Subcutaneous abdominal adipose tissue (tissue), 5 donors: ENCODE results near the gene TOLLIP.

Source experiments
- H3K27ac ChIP-seq: one replicate; pipeline ENCODE4 v1.7.0; 2013; ENCODE audit warnings: low read depth, mild to moderate bottlenecking, inconsistent platforms, low read length, moderate library complexity
- H3K27me3 ChIP-seq, 5 donors: one replicate each; pipeline ENCODE4 v1.7.0; 2013; ENCODE audit warnings: low read length in 5 of 5, inconsistent platforms in 1 of 5; ENCODE audit not compliant: control insufficient read depth in 5 of 5, insufficient read depth in 4 of 5
- H3K36me3 ChIP-seq, 5 donors: one replicate each; pipeline ENCODE4 v1.7.0; 2013; ENCODE audit warnings: low read length in 5 of 5; ENCODE audit not compliant: control insufficient read depth in 5 of 5, insufficient read depth in 5 of 5
- H3K4me1 ChIP-seq, 5 donors: one replicate each; pipeline ENCODE4 v1.7.0; 2013; ENCODE audit warnings: low read length in 5 of 5, mild to moderate bottlenecking in 3 of 5, moderate library complexity in 1 of 5; ENCODE audit not compliant: control insufficient read depth in 5 of 5, insufficient read depth in 5 of 5
- H3K4me3 ChIP-seq, 5 donors: one replicate each; pipeline ENCODE4 v1.7.0; 2013; ENCODE audit warnings: low read length in 5 of 5, low read depth in 1 of 5
- H3K9ac ChIP-seq, 5 donors: one replicate each; pipeline ENCODE4 v1.7.0; 2013; ENCODE audit warnings: low read length in 5 of 5, mild to moderate bottlenecking in 4 of 5, moderate library complexity in 3 of 5
- H3K9me3 ChIP-seq, 5 donors: one replicate each; pipeline ENCODE4 v1.7.0; 2013; ENCODE audit warnings: low read length in 5 of 5; ENCODE audit not compliant: control insufficient read depth in 5 of 5
- donor health status: healthy.
- donor health status: healthy.
- donor health status: healthy.
- donor health status: healthy.
- donor health status: healthy.

TOLLIP gene

DNA sequence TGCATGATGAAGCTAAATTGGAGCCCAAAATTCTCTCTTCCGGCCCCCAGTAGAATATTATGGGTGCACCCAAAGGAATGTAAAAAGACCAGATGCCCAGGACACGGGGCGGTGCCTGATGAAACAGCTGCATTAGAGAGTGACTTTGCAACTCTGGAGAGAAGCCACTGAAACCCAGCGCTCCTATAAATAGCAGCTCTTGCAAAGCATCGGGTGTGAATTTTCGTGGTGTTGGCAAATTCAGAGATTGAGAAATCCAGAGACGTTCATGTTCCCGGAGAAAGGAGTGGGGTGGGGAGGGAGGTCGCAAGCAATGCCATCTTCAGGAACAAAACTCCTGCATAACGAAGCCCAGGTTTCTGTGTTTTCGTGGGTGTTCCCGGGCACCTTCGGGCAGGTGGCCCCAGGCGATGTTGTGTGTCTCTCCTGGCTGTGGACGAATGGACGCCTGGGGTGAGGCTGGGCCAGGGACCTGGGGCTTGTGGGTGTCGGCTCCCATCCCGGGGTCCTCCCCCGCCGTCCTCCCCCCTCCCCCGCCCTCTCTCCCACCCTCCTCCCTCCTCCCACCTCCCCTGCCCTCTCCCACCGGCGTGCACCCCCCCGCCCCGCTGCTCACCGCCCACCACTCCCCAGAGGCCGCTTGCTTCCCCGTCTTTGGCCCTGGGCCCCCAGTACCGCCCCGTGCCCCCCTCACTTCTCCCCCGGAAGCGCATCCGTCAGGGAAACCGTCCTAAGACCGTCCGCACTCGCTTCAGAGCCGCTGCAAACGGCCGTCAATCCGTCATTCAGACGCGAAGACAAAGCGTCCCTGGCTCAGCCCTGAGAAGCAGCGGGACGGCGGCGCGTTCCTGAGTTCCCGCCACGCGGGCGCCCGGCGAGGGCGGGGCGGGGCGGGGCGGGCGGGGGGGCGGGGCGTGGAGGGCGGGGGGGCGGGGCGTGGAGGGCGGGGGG, 26.7 kb upstream of the TOLLIP start:
- Histone ChIP-seq H3K9me3 (no peaks in the 10 kb centered on the region), H3K9ac (peak overlapping the region in 3 of 5 donors; percentile 30 to 60 (median 53)), H3K4me3 (peak overlapping the region; percentile 56 to 65 (median 59)), H3K27ac (no peak overlapping the region), H3K36me3 (no peaks in the 10 kb centered on the region), H3K4me1 (peaks cover 7 to 15% (median 12%) of the 10 kb centered on the region in 5 donors), H3K27me3 (no peaks in the 10 kb centered on the region)

DNA sequence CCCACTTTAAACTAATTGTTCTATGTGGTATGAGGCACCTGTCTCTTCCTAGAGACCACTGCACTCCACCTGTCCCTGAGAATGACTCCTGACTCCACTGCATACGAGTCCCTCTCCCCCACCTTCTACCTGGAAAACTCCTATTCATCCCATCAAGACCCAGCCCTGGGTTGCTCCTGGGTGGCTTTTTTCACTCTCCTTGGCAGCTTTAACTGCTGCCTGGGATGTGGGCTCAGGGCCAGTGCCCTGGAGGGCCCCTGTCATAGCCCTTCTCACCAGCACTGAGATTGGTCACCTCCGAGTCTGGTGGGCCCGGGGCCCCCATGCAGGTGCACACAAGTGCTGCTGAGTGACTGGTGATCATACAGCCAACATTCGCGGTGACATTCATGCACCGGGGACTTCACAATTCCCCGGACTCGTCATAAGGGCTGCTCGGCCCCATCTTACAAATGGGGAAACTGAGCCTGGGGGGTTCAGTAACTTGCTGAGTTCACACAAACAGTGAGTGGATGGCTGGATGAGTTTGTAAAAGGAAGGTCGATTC, 25.9 kb upstream of the TOLLIP start:
- Histone ChIP-seq H3K27me3 (no peaks in the 10 kb centered on the region), H3K27ac (no peak overlapping the region), H3K4me3 (peak overlapping the region; percentile 56 to 65 (median 59)), H3K9ac (peak overlapping the region in 2 of 5 donors; percentile 30 to 60), H3K36me3 (no peaks in the 10 kb centered on the region), H3K9me3 (no peaks in the 10 kb centered on the region), H3K4me1 (peaks cover 7 to 15% (median 12%) of the 10 kb centered on the region in 5 donors)

DNA sequence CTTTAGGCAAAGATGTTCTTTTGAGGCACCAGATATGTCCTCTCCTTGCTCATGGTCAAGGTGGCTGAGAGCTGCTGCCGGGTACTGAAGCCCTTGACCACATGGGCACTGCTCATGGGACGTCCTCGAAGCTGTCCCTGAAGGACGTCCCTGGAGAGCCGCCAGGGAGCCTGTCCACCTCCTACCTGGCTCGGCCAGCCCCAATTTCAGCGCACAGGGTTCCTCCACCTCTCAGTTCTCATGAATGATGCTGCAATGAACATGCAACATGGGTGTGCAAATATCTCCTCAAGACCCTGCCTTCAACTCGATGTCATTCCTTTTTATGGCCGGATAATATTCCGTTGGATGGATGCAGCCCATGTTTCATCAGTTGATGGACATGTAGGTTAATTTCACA, 24.4 kb upstream of the TOLLIP start:
- Histone ChIP-seq H3K9me3 (no peaks in the 10 kb centered on the region), H3K27me3 (no peaks in the 10 kb centered on the region), H3K9ac (no peak overlapping the region), H3K4me1 (peaks cover 7 to 15% (median 12%) of the 10 kb centered on the region in 5 donors), H3K4me3 (no peak overlapping the region), H3K27ac (no peak overlapping the region), H3K36me3 (no peaks in the 10 kb centered on the region)

DNA sequence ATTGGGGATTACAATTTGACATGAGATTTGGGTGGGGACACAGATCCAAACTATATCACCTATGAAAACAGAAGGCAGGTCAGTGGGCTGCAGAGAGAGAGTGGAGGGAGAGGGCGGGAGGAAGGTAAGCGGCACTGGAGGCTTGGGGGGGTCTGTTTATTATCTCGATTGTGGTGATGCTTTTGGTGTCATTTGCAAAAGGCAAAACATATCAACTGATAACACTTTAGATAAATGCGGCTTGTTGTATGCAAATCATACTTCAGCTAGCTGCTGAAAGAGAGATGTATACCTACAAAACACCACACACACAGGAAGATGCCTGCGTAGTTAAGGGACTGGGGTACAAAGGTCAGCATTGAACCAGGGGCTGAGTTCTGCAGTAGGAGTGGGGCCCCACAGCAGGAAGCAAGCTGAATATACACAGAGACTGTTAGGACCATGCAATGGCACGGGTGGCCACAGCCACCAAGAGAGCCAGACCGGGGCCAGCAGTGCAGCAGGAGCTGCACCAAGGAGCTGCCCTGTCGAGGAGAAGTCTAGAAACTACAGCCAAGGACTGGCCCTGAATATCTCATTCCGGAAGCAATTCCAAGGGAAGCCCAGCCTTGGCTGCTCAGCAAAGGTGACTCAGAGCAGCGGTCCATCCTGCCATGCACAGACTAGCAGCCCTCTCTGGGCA, 23.8 kb upstream of the TOLLIP start:
- H3K36me3 ChIP-seq = no peaks in the 10 kb centered on the region
- no peak overlapping the region for H3K4me3 ChIP-seq
- no peaks in the 10 kb centered on the region for H3K9me3 ChIP-seq
- no peak overlapping the region for H3K9ac ChIP-seq
- no peaks in the 10 kb centered on the region for H3K27me3 ChIP-seq
- H3K27ac ChIP-seq = no peak overlapping the region
- peaks cover 7 to 15% (median 12%) of the 10 kb centered on the region in 5 donors for H3K4me1 ChIP-seq

DNA sequence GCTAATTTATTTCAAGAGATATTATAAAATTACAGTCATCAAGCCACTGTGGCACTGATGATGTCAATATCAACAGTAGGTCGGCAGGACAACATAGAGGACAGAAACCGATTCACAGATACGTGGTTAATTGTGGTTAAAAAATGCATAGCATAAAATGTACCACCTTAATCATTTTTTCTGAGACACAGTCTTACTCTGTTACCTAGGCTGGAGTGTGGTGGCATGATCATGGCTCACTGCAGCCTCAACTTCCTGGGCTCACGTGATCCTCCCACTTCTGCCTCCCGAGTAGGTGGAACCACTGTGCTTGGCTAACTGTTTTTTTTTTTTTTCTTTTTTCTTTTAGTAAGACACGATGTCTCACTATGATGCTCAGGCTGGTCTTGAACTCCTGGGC, 21.0 kb upstream of the TOLLIP start:
- Histone ChIP-seq H3K4me1 (peaks cover 1 to 18% (median 6%) of the 10 kb centered on the region in 5 donors), H3K27me3 (no peaks in the 10 kb centered on the region), H3K4me3 (no peak overlapping the region), H3K9me3 (no peaks in the 10 kb centered on the region), H3K27ac (no peak overlapping the region), H3K36me3 (no peaks in the 10 kb centered on the region), H3K9ac (no peak overlapping the region)

DNA sequence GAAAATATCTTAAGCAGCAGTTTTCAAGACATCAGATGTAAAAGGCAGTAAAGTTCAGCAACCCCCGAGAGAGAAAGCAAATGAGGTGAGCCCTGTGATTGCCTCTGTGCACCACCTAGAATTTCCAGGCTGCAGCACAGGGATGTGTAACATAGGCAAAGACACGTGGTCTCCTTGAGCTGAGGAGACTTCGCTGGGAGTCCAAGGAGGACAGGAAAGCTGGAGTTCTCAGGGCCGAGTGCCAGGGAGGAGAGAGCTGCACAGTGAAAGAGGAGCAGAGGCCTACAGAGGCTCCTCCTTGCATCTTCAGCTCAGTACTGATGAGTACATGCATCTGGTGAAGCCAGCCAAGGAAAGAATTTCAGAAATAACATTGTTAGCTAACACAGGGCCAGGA, 17.6 kb upstream of the TOLLIP start:
- Histone ChIP-seq H3K4me3 (no peak overlapping the region), H3K9me3 (no peaks in the 10 kb centered on the region), H3K4me1 (peaks cover 0 to 13% (median 0%) of the 10 kb centered on the region in 5 donors), H3K36me3 (no peaks in the 10 kb centered on the region), H3K27me3 (no peaks in the 10 kb centered on the region), H3K27ac (no peak overlapping the region), H3K9ac (no peak overlapping the region)

DNA sequence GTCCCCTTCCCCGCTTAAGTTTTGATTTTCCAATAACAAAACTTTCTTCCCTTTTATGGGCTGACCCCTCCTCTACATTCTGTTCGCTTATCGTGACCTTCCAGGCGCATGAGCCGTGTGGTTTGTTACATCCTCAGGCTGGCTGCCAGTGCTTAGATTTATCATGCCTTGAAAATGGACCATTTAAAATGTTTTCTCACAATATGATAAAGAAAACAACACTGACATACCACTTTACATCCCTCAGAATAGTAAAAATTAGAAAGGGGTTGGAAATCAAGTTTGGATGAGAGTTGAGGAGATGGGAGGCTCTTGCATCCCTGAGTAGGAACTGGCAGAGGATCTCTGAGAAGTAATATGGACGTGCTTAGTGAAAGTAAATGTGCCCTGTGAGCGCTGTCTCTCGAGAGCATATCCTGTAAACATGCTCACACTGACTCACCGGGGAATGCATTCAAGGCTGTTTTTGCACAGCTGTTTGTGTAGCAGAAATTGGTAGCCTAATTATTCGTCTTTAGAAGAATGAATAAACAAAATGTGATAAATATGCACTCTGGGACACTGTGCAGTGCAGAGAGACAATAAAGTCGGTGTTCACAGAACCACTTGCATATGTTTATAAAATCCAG, 17.1 kb upstream of the TOLLIP start:
- H3K9ac ChIP-seq = no peak overlapping the region
- H3K4me3 ChIP-seq = no peak overlapping the region
- no peaks in the 10 kb centered on the region for H3K27me3 ChIP-seq
- no peaks in the 10 kb centered on the region for H3K36me3 ChIP-seq
- no peaks in the 10 kb centered on the region for H3K9me3 ChIP-seq
- H3K27ac ChIP-seq = no peak overlapping the region
- H3K4me1 ChIP-seq = peaks cover 0 to 13% (median 0%) of the 10 kb centered on the region in 5 donors

DNA sequence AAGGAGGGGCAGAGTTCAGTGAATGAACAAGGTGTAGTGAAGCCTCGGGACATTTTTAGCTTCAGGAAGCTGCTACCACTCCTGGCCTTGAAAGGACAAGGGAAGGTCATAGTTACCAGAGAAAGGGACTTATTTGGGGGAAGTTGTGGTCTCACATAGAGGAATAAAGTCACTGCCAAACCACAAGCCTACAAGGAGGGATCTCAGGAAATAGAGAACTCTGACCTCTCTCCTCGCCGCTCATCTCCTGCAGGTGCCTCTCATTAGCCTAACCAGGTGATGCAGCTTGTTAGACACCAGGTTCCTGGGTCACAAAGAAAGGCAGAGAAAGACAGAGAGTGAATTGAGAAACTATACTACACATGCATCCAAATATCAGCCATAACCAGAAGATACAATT, 14.3 kb upstream of the TOLLIP start:
- no peaks in the 10 kb centered on the region for H3K36me3 ChIP-seq

DNA sequence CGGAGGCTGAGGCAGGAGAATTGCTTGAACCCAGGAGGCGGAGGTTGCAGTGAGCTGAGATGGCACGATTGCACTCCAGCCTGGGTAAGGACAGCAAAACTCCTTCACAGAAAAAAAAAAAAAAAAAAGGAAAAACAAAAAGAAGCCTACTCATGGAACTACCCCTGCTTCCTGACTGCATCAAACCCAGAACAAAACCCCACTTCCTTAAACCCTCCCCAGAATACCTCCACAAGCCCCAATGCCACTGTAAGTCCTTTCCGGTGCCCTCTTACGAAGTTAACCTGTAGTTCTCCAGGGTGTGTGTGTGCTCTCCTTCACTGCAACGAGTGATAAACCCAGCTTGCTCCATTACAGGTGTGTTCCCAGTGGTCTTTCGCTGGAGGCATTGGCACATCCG, 8.6 kb upstream of the TOLLIP start:
- Histone ChIP-seq H3K27ac (no peak overlapping the region), H3K36me3 (no peaks in the 10 kb centered on the region), H3K4me1 (peaks cover 0 to 8% (median 0%) of the 10 kb centered on the region in 5 donors), H3K4me3 (no peak overlapping the region), H3K27me3 (no peaks in the 10 kb centered on the region), H3K9ac (no peak overlapping the region), H3K9me3 (no peaks in the 10 kb centered on the region)

More for the DNA sequence above, 14.3 kb upstream of the TOLLIP start:
- Histone ChIP-seq H3K9ac (no peak overlapping the region), H3K4me1 (peaks cover 0 to 13% (median 0%) of the 10 kb centered on the region in 5 donors), H3K27ac (no peak overlapping the region), H3K27me3 (no peaks in the 10 kb centered on the region), H3K4me3 (no peak overlapping the region), H3K9me3 (no peaks in the 10 kb centered on the region)
